PC-9 (cell line): ENCODE data around the gene DNAJC18. TPM values are rescaled to one million over a fixed set of nuclear protein-coding genes. Genes with fewer than 3 reads are reported as not detected.

Experiments used
- BruUV-seq: library from RNA; stranded (reverse); fragments of 400-500 nt; replicated peaks from 2 replicates; lab custom pipeline; 2021; lab: Mats Ljungman, UMichigan
- CTCF ChIA-PET: fragments of 300-600 bp; sonication (Branson Sonifier 250); formaldehyde crosslinking; loops from one replicate; lab custom pipeline; 2022; ENCODE audit warnings: antibody characterized with exemption; lab: Charles Lee
- POLR2A ChIA-PET: fragments of 300-600 bp; sonication (Branson Sonifier 250); formaldehyde crosslinking; loops from one replicate; lab custom pipeline; 2022; ENCODE audit warnings: antibody characterized with exemption; ENCODE audit not compliant: unreplicated experiment; lab: Charles Lee
- DNase-seq, 2 experiments: peaks; one replicate each; pipeline versions ENCODE4 v3.0.0 to v3.0.0-alpha.2; 2015 to 2022; ENCODE audit warnings: mixed read lengths in 1 of 2
- H2AFZ ChIP-seq: fragments of 200-600 bp; sonication (generic); 2 replicates; pipeline ENCODE4 v1.8.1; 2017; ENCODE audit warnings: antibody characterized with exemption
- H3F3A ChIP-seq: fragments of 200-600 bp; sonication (generic); 2 replicates; pipeline ENCODE4 v1.8.1; 2017; ENCODE audit warnings: antibody characterized with exemption, mild to moderate bottlenecking, low read depth; ENCODE audit not compliant: insufficient read depth
- H3K27ac ChIP-seq: fragments of 200-600 bp; sonication (generic); 2 replicates; pipeline ENCODE4 v1.6.1; 2016; ENCODE audit warnings: mixed run types
- H3K27me3 ChIP-seq: fragments of 200-600 bp; sonication (generic); 2 replicates; pipeline ENCODE4 v1.6.1; 2016; ENCODE audit warnings: low read depth, mixed run types; ENCODE audit not compliant: insufficient read depth
- H3K36me3 ChIP-seq: fragments of 200-600 bp; sonication (generic); 2 replicates; pipeline ENCODE4 v1.6.1; 2016; ENCODE audit warnings: low read depth, mixed run types
- H3K4me1 ChIP-seq: fragments of 200-600 bp; sonication (generic); replicated peaks from 2 replicates; pipeline ENCODE4 v1.6.1; 2016; ENCODE audit warnings: mixed run types; ENCODE audit not compliant: insufficient read depth
- H3K4me2 ChIP-seq: fragments of 200-600 bp; sonication (generic); 2 replicates; pipeline ENCODE4 v1.6.1; 2017; ENCODE audit warnings: mixed run types
- H3K4me3 ChIP-seq: fragments of 200-600 bp; sonication (generic); 2 replicates; pipeline ENCODE4 v1.6.1; 2016; ENCODE audit warnings: mixed run types
- H3K79me2 ChIP-seq: fragments of 200-600 bp; sonication (generic); 2 replicates; pipeline ENCODE4 v1.6.1; 2017; ENCODE audit warnings: low read depth, mixed run types
- H3K9me2 ChIP-seq: fragments of 200-600 bp; sonication (generic); 2 replicates; pipeline ENCODE4 v1.8.1; 2017; ENCODE audit warnings: mild to moderate bottlenecking; ENCODE audit not compliant: insufficient read depth
- H3K9me3 ChIP-seq: fragments of 200-600 bp; sonication (generic); 2 replicates; pipeline ENCODE4 v1.8.1; 2016; ENCODE audit warnings: low read depth; ENCODE audit not compliant: insufficient read depth
- H4K20me1 ChIP-seq: fragments of 200-600 bp; sonication (generic); 2 replicates; pipeline ENCODE4 v1.8.1; 2017; ENCODE audit not compliant: insufficient read depth
- EZH2 ChIP-seq: fragments of 200-600 bp; sonication (generic); IDR thresholded peaks from 2 replicates; pipeline ENCODE4 v1.8.0; 2017; ENCODE audit warnings: antibody characterized with exemption, low read depth
- intact Hi-C: fragments of 100-400 bp; cut with micrococcal nuclease; formaldehyde crosslinking; loops from one replicate; pipeline ENCODE4 v1.10.0; 2022; ENCODE audit not compliant: unreplicated experiment
- total RNA-seq: library from RNA; stranded (reverse); gene quantifications from 2 replicates; pipeline ENCODE4 v1.2.3, GENCODE V29; 2021
- TF ChIP-seq, protein P1 (sequence below): fragments of 200-600 bp; sonication (generic); conservative IDR thresholded peaks from 2 replicates; pipeline ENCODE4 v1.6.1; 2017; ENCODE audit warnings: mixed run types, antibody characterized with exemption, mild to moderate bottlenecking, moderate library complexity

The DNAJC18 gene
- total RNA-seq, 1 experiment from 2014 or later, result 8.9 TPM

DNA sequence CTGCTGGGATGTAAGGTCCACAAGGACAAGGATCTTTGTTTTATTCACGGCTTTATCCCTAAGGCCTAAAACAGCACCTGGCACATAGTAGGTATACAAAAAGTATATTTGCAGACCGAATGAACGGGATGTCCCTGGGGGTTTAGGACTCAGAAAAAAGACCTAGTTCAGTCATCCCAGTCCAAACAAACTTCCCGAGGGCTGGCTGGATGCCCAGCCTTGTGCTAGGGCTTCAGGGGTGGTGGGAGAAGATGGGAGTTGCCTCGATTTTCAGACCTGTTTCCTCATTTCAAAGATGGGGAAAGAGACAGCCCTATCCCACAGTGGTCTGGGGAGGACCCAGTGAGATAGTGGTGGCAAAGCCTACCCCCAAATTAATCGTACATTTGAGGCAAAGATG lies 41.4 kb downstream of the DNAJC18 start:
- TF ChIP-seq, protein P1, sequence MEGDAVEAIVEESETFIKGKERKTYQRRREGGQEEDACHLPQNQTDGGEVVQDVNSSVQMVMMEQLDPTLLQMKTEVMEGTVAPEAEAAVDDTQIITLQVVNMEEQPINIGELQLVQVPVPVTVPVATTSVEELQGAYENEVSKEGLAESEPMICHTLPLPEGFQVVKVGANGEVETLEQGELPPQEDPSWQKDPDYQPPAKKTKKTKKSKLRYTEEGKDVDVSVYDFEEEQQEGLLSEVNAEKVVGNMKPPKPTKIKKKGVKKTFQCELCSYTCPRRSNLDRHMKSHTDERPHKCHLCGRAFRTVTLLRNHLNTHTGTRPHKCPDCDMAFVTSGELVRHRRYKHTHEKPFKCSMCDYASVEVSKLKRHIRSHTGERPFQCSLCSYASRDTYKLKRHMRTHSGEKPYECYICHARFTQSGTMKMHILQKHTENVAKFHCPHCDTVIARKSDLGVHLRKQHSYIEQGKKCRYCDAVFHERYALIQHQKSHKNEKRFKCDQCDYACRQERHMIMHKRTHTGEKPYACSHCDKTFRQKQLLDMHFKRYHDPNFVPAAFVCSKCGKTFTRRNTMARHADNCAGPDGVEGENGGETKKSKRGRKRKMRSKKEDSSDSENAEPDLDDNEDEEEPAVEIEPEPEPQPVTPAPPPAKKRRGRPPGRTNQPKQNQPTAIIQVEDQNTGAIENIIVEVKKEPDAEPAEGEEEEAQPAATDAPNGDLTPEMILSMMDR, result no peak
- no peak for TF ChIP-seq EZH2
- Histone ChIP-seq H4K20me1 (no peaks in the 10 kb centered on the region), H3K4me3 (no peak overlapping the region), H3K79me2 (no peaks in the 10 kb centered on the region), H3K36me3 (no peaks in the 10 kb centered on the region), H3K27me3 (no peaks in the 10 kb centered on the region), H3F3A (peaks cover 9% of the 10 kb centered on the region; the same call in 1 of the 2 replicates), H3K4me2 (no peak overlapping the region), H3K9me3 (no peaks in the 10 kb centered on the region), H3K4me1 (peaks cover 16% of the 10 kb centered on the region), H3K9me2 (no peaks in the 10 kb centered on the region), H3K27ac (no peak overlapping the region), H2AFZ (no peak overlapping the region)
- ChIA-PET POLR2A (no interaction called here), CTCF (no interaction called here)
- DNase-seq, result no peak
- BruUV-seq, result no TSS peak
- intact Hi-C loops, result no loop called here

DNA sequence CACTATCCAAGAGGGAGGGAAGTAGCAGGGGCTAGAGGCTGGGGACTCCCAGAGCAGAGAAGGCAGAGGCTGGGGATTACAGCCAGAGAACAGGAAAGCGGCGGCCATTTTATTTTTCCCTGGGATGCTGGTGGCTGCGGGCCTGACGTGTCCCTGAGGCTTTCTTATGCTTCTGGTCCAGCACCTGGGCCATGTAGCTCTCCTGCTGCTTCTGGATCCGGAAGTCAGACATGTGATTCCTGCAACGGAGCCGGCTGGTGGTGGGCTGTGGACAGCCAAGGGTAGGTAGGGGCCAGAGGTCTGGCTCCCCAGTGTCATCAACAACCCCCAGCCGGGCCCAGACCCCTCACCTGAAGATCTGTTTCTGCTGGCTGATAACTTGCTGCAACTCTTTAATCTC lies 42.6 kb downstream of the DNAJC18 start:
- H2AFZ ChIP-seq, result no peak overlapping the region
- ChIA-PET CTCF (no interaction called here), POLR2A (no interaction called here)
- H3K9me3 ChIP-seq, result no peaks in the 10 kb centered on the region
- peaks cover 16% of the 10 kb centered on the region for H3K4me1 ChIP-seq
- BruUV-seq, result no TSS peak
- no peak overlapping the region for H3K27ac ChIP-seq
- H3F3A ChIP-seq, result peaks cover 12% of the 10 kb centered on the region; the same call in 1 of the 2 replicates
- no peaks in the 10 kb centered on the region for H3K36me3 ChIP-seq
- no peaks in the 10 kb centered on the region for H3K79me2 ChIP-seq
- intact Hi-C loops, result no loop called here
- TF ChIP-seq, protein P1, result no peak
- TF ChIP-seq EZH2, result no peak
- no peaks in the 10 kb centered on the region for H3K27me3 ChIP-seq
- no peak overlapping the region for H3K4me2 ChIP-seq
- no peaks in the 10 kb centered on the region for H4K20me1 ChIP-seq
- no peaks in the 10 kb centered on the region for H3K9me2 ChIP-seq
- no peak overlapping the region for H3K4me3 ChIP-seq
- DNase-seq, result no peak

DNA sequence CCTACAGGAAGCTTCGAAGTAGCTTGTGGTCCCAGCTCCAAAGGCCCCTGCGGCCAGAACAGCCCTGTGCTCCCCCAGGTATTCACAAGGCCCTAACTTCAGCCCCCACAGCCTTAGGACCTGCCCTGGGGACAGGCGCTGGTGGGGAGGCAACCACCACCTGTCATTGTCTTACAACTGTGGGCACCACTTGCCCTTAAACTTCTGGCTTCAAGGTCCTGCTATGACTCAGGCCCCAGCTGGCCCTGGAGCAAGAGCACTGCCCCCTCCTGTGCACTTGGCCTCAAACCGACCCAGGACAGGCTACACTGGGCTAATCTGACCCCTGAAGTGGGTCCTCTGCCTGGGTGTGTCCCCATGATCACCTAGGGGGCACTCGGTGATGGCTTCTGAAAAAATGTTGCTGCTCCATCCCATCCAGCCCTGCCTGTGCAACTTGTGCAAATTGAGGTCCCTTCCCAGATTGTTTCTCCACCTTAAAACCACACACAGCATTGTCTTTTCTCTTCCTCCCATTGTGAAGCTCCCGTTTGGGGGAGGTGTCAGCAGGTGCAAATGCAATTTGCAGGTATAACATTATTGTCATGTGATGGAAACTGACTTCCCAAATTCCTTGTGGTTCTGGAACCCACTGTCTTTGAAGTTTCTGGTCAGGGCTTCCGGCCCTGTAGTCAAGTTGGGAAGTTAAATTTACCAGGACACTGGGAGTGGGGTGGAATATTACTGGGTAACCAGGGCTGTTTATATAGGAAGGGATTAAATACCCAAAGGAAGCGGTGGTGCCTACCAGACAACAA lies 43.3 kb downstream of the DNAJC18 start:
- no peaks in the 10 kb centered on the region for H3K79me2 ChIP-seq

More for the DNA sequence above, 43.3 kb downstream of the DNAJC18 start:
- BruUV-seq, result no TSS peak
- Histone ChIP-seq H3K9me3 (no peaks in the 10 kb centered on the region), H3K4me3 (no peak overlapping the region), H3K27ac (no peak overlapping the region), H3K27me3 (no peaks in the 10 kb centered on the region), H4K20me1 (no peaks in the 10 kb centered on the region), H3K4me2 (peak overlapping the region; percentile 19; the same call in 1 of the 2 replicates), H2AFZ (no peak overlapping the region), H3F3A (peaks cover 17% of the 10 kb centered on the region; the same call in 1 of the 2 replicates), H3K4me1 (peaks cover 23% of the 10 kb centered on the region), H3K9me2 (no peaks in the 10 kb centered on the region), H3K36me3 (no peaks in the 10 kb centered on the region)
- DNase-seq, result no peak
- POLR2A ChIA-PET, result interaction anchor here (0.7 kb wide), 1 partner anchor 43 kb away, joined by 4 read pairs; the partner anchor contains the start of gene DNAJC18
- TF ChIP-seq, protein P1, result no peak; the same call in 1 of the 2 replicates
- no peak for TF ChIP-seq EZH2
- CTCF ChIA-PET, result interaction anchor here (0.5 to 0.6 kb wide), 2 partner anchors 103 to 958 kb away, joined by 3 read pairs; no protein-coding TSS in a partner anchor
- intact Hi-C loops, result no loop called here
